ENCODE measurements around the gene PCIF1.
"Not testable (repeated sequence)": the region's sequence is repeated elsewhere in the genome, so short reads cannot be mapped to it uniquely, and the experiment has no call there.

PCIF1 gene

GRCh38 chr20:45948261-45948733, 13.8 kb downstream of the PCIF1 start:
- no peak for TF ChIP-seq CTCF (conservative IDR thresholded peaks at IDR 0.05)
- H3K27ac ChIP-seq = no peak overlapping the region

- H3K27ac ChIP-seq = no peak overlapping the region
- TF ChIP-seq CTCF (conservative IDR thresholded peaks at IDR 0.05) = no peak
Measured at GRCh38 chr20:45948742-45949541, 14.5 kb downstream of the PCIF1 start.

GRCh38 chr20:45949542-45950329, 15.3 kb downstream of the PCIF1 start:
- no peak for TF ChIP-seq CTCF (conservative IDR thresholded peaks at IDR 0.05)
- no peak overlapping the region for H3K27ac ChIP-seq

- H3K27ac ChIP-seq = no peak overlapping the region
- TF ChIP-seq CTCF (conservative IDR thresholded peaks at IDR 0.05) = no peak
Measured at GRCh38 chr20:45950330-45950646, 15.8 kb downstream of the PCIF1 start.

- TF ChIP-seq CTCF (conservative IDR thresholded peaks at IDR 0.05) = no peak
- H3K27ac ChIP-seq = no peak overlapping the region
Measured at GRCh38 chr20:45951925-45952834, 17.7 kb downstream of the PCIF1 start.

GRCh38 chr20:45952861-45953260, 18.4 kb downstream of the PCIF1 start:
- H3K27ac ChIP-seq = no peak overlapping the region
- TF ChIP-seq CTCF (conservative IDR thresholded peaks at IDR 0.05) = no peak

- no peak for TF ChIP-seq CTCF (conservative IDR thresholded peaks at IDR 0.05)
- H3K27ac ChIP-seq = no peak overlapping the region
Measured at GRCh38 chr20:45953672-45954071, 19.2 kb downstream of the PCIF1 start.

GRCh38 chr20:45956326-45956725, 21.8 kb downstream of the PCIF1 start:
- H3K27ac ChIP-seq = not testable (repeated sequence)
